Measurements from ENCODE around the gene TAF1C.

DNA sequence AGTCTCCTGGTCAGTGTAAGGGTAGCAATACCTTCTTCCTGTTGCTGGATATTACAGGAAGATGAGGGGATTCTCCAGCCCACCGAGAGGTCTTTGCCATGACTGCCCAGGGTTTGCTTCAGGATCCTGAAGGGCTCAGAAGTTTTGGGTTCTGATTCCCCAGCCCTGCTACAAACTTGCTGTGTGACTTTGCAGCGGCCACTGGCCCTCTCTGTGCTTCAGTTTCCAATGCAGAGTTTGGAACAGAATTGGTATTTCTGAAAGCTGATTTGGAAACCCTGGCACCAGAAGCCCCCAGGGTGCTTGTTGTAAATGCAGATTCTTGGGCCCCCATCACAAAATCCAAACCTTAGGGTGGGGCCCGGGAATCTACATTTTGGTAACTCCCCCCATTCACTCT, 38.3 kb upstream of the TAF1C start:
- TF ChIP-seq EZH2 (IDR thresholded peaks at IDR 0.05; ENCODE audit: low read depth): no peak
- TF ChIP-seq, protein P1, sequence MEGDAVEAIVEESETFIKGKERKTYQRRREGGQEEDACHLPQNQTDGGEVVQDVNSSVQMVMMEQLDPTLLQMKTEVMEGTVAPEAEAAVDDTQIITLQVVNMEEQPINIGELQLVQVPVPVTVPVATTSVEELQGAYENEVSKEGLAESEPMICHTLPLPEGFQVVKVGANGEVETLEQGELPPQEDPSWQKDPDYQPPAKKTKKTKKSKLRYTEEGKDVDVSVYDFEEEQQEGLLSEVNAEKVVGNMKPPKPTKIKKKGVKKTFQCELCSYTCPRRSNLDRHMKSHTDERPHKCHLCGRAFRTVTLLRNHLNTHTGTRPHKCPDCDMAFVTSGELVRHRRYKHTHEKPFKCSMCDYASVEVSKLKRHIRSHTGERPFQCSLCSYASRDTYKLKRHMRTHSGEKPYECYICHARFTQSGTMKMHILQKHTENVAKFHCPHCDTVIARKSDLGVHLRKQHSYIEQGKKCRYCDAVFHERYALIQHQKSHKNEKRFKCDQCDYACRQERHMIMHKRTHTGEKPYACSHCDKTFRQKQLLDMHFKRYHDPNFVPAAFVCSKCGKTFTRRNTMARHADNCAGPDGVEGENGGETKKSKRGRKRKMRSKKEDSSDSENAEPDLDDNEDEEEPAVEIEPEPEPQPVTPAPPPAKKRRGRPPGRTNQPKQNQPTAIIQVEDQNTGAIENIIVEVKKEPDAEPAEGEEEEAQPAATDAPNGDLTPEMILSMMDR (conservative IDR thresholded peaks at IDR 0.05): no peak
